SK-N-SH (cell line): ENCODE measurements around the gene PNMA1. TPM values are rescaled to one million over a fixed set of nuclear protein-coding genes. Genes with fewer than 3 reads are reported as not detected.

Experiments used
- CTCF ChIA-PET: fragments of 300-600, 350-600 bp; formaldehyde crosslinking; extraction: SDS; loops from one replicate; lab custom pipeline; 2021; lab: Yijun Ruan, JAX
- POLR2A ChIA-PET: fragments of 350-600 bp; sonication (Branson Sonifier 250); formaldehyde crosslinking; extraction: SDS; loops from one replicate; lab custom pipeline; 2020; ENCODE audit warnings: antibody characterized with exemption, inconsistent platforms; lab: Yijun Ruan, JAX
- DNase-seq: peaks from one replicate; pipeline ENCODE4 v3.0.0; 2012
- H2AFZ ChIP-seq: fragments of 200-600 bp; sonication (generic); 2 replicates; pipeline ENCODE4 v1.8.1; 2016; ENCODE audit warnings: antibody characterized with exemption, mild to moderate bottlenecking, low read depth
- H3F3A ChIP-seq: fragments of 200-600 bp; sonication (generic); replicated peaks from 2 replicates; pipeline ENCODE3; 2016; ENCODE audit warnings: antibody characterized with exemption, mild to moderate bottlenecking; ENCODE audit not compliant: insufficient read depth
- H3K27ac ChIP-seq, 2 experiments: fragments of 200-500 bp in 1 of 2; fragments of 200-600 bp in 1 of 2; sonication (Bioruptor generic) in 1 of 2; sonication (generic), shearing (Covaris generic) in 1 of 2; 2 replicates each; pipeline versions ENCODE4 v1.5.1 to v1.6.1; 2014 to 2016; ENCODE audit warnings: low read depth in 2 of 2, inconsistent platforms in 1 of 2, low read length in 1 of 2, mild to moderate bottlenecking in 1 of 2, mixed read lengths in 1 of 2
- H3K27me3 ChIP-seq: fragments of 200-600 bp; sonication (generic), shearing (Covaris generic); 2 replicates; pipeline ENCODE4 v1.6.1; 2016; ENCODE audit warnings: mixed run types; ENCODE audit not compliant: insufficient read depth
- H3K36me3 ChIP-seq, 2 experiments: fragments of 200-500 bp in 1 of 2; fragments of 200-600 bp in 1 of 2; sonication (Bioruptor generic) in 1 of 2; sonication (generic) in 1 of 2; replicated peaks in 1 of 2; 2 replicates each; pipeline versions ENCODE3 to v1.5.1; 2014 to 2016; ENCODE audit warnings: low read length in 1 of 2, mild to moderate bottlenecking in 1 of 2; ENCODE audit not compliant: insufficient read depth in 2 of 2, control insufficient read depth in 1 of 2
- H3K4me1 ChIP-seq, 2 experiments: fragments of 200-500 bp in 1 of 2; fragments of 200-600 bp in 1 of 2; sonication (Bioruptor generic) in 1 of 2; sonication (generic), shearing (Covaris generic) in 1 of 2; 2 replicates each; pipeline versions ENCODE4 v1.5.1 to v1.6.1; 2014 to 2016; ENCODE audit warnings: low read depth in 1 of 2, low read length in 1 of 2, mixed run types in 1 of 2; ENCODE audit not compliant: insufficient read depth in 2 of 2, control insufficient read depth in 1 of 2
- H3K4me2 ChIP-seq: fragments of 200-600 bp; sonication (generic), shearing (Covaris generic); 2 replicates; pipeline ENCODE4 v1.6.1; 2017; ENCODE audit warnings: mixed run types
- H3K4me3 ChIP-seq, 2 experiments: fragments of 200-500 bp in 1 of 2; fragments of 200-600 bp in 1 of 2; sonication (Bioruptor generic) in 1 of 2; sonication (generic), shearing (Covaris generic) in 1 of 2; 2 replicates each; pipeline versions ENCODE4 v1.5.1 to v1.8.1; 2014 to 2016; ENCODE audit warnings: low read depth in 2 of 2, inconsistent platforms in 1 of 2, low read length in 1 of 2, mild to moderate bottlenecking in 1 of 2, mixed read lengths in 1 of 2, moderate library complexity in 1 of 2
- H3K79me2 ChIP-seq: fragments of 200-600 bp; sonication (generic); 2 replicates; pipeline ENCODE4 v1.8.1; 2017; ENCODE audit warnings: mild to moderate bottlenecking; ENCODE audit not compliant: insufficient read depth
- H3K9ac ChIP-seq: fragments of 200-600 bp; sonication (generic); 2 replicates; pipeline ENCODE4 v1.6.1; 2017; ENCODE audit warnings: mixed run types
- H3K9me2 ChIP-seq: fragments of 200-600 bp; sonication (generic); 2 replicates; pipeline ENCODE4 v1.6.1; 2017; ENCODE audit warnings: mixed run types
- H3K9me3 ChIP-seq: fragments of 200-600 bp; sonication (generic); 2 replicates; pipeline ENCODE4 v1.6.1; 2017; ENCODE audit warnings: mixed run types, mild to moderate bottlenecking, moderate library complexity
- H4K20me1 ChIP-seq: fragments of 200-600 bp; sonication (generic); 2 replicates; pipeline ENCODE4 v1.6.1; 2017; ENCODE audit warnings: mild to moderate bottlenecking, mixed run types; ENCODE audit not compliant: insufficient read depth
- CHD2 ChIP-seq: fragments of 150-350 bp; IDR thresholded peaks from 2 replicates; pipeline ENCODE4 v1.6.1; 2018; ENCODE audit warnings: low read length; ENCODE audit not compliant: partially characterized antibody
- CTCF ChIP-seq: fragments of 200-600 bp; sonication (generic); IDR thresholded peaks from 2 replicates; pipeline ENCODE4 v1.6.1; 2017; ENCODE audit warnings: antibody characterized with exemption, mild to moderate bottlenecking, moderate library complexity
- ELF1 ChIP-seq: IDR thresholded peaks from 2 replicates; pipeline ENCODE4 v1.4.0; 2012
- EP300 ChIP-seq, 2 experiments: IDR thresholded peaks; 2 replicates each; pipeline versions ENCODE4 v1.4.0 to v1.6.1; 2012; ENCODE audit warnings: borderline replicate concordance in 1 of 2, low read depth in 1 of 2, low read length in 1 of 2
- EZH2phosphoT487 ChIP-seq: fragments of 200-600 bp; sonication (generic); IDR thresholded peaks from 2 replicates; pipeline ENCODE4 v1.6.1; 2017; ENCODE audit warnings: low read depth, mixed run types, mild to moderate bottlenecking, antibody characterized with exemption, moderate library complexity, borderline replicate concordance
- FOSL2 ChIP-seq: IDR thresholded peaks from 2 replicates; pipeline ENCODE4 v1.4.0; 2012; ENCODE audit warnings: low read depth, mild to moderate bottlenecking, moderate library complexity, borderline replicate concordance
- GABPA ChIP-seq: IDR thresholded peaks from 2 replicates; pipeline ENCODE4 v1.4.0; 2012; ENCODE audit warnings: low read depth, mild to moderate bottlenecking
- JUND ChIP-seq: IDR thresholded peaks from 2 replicates; pipeline ENCODE4 v1.4.0; 2012
- MEF2A ChIP-seq: IDR thresholded peaks from 2 replicates; pipeline ENCODE4 v1.4.0; 2012; ENCODE audit warnings: low read depth, borderline replicate concordance
- MXI1 ChIP-seq: IDR thresholded peaks from 2 replicates; pipeline ENCODE4 v1.6.1; 2012; ENCODE audit warnings: mild to moderate bottlenecking, low read depth, low read length, improper control_type of control experiment
- NFIC ChIP-seq: IDR thresholded peaks from 2 replicates; pipeline ENCODE4 v1.4.0; 2012; ENCODE audit warnings: borderline replicate concordance
- NRF1 ChIP-seq: IDR thresholded peaks from 2 replicates; pipeline ENCODE4 v1.6.1; 2012; ENCODE audit warnings: low read depth, mild to moderate bottlenecking, low read length
- POLR2AphosphoS5 ChIP-seq: IDR thresholded peaks from 2 replicates; pipeline ENCODE4 v1.6.1; 2012; ENCODE audit warnings: low read depth, low read length
- RFX5 ChIP-seq: IDR thresholded peaks from 2 replicates; pipeline ENCODE4 v1.6.1; 2012; ENCODE audit warnings: mild to moderate bottlenecking, improper control_type of control experiment, low read length
- SMC3 ChIP-seq: IDR thresholded peaks from 2 replicates; pipeline ENCODE4 v1.6.1; 2012; ENCODE audit warnings: low read depth, low read length, improper control_type of control experiment
- TCF12 ChIP-seq: IDR thresholded peaks from 2 replicates; pipeline ENCODE4 v1.4.0; 2012
- USF1 ChIP-seq: IDR thresholded peaks from 2 replicates; pipeline ENCODE4 v1.4.0; 2012; ENCODE audit warnings: low read depth, borderline replicate concordance
- WGBS: methylation state at CpG from one replicate; pipeline ENCODE4 v1.1.6; 2017; ENCODE audit warnings: low lambda C conversion rate; 5-methylcytosine and 5-hydroxymethylcytosine counted together
- polyA plus RNA-seq, 3 experiments: library from polyadenylated mRNA; depleted of rRNA; stranded (reverse); fragments of >200 nt; gene quantifications; 2 replicates each; pipeline ENCODE4 v1.2.3, GENCODE V29; 2012
- TF ChIP-seq, protein P1 (sequence below): IDR thresholded peaks from 2 replicates; pipeline ENCODE4 v1.6.1; 2012; ENCODE audit warnings: mild to moderate bottlenecking, low read depth, low read length, moderate library complexity
- TF ChIP-seq, protein P2 (sequence below): fragments of 150-350 bp; IDR thresholded peaks from 2 replicates; pipeline ENCODE4 v1.6.1; 2017; ENCODE audit warnings: antibody characterized with exemption, low read length, low read depth, borderline replicate concordance
- TF ChIP-seq, protein P3 (sequence below): fragments of 150-350 bp; IDR thresholded peaks from 2 replicates; pipeline ENCODE4 v1.6.1; 2016; ENCODE audit warnings: mild to moderate bottlenecking, low read depth, low read length

The PNMA1 gene
- polyA plus RNA-seq, 1 of the 3 experiments (the other 2 are of a cell fraction), result 31.5 TPM

DNA sequence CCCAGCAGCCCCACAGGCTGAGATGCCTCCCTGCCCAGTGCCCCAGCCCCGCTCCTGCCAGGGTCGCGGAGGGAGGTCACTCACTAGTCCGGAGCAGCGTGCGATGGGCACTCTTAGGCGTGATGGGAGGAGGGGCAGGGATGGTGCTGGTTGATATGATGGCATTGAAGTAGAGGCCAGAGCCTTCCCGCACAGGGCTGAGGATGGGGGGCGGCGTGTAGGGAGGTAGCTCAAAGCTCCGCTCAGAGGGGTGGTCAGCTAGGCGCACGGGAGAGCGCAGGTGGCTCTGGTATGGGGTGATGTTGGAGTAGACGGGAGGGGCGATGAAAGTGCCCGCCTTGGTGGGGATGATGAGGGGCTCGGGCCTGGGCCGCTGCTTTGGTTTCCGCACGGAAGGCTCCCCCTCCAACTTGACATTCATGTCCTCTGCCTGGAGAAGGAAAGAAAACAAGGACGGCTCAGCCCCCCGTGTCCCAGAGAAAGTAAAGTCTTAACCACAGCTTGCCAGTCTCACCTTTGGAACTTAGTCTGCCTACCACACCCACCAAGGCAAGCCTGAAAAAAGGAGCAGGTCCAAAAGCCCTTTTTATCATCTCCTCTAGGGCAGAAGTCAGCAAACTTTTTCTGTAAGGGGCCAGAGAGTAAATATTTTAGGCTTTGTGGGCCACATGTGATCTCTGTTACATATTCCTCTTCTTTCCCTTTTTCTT is 15.5 kb upstream of the PNMA1 start:
- Histone ChIP-seq H2AFZ (no peak overlapping the region), H3K36me3 (peaks cover 4 to 22% of the 10 kb centered on the region in 2 experiments), H3K79me2 (no peaks in the 10 kb centered on the region; the same call in 1 of the 2 replicates), H3K27me3 (no peaks in the 10 kb centered on the region), H3K9me2 (no peaks in the 10 kb centered on the region), H4K20me1 (no peaks in the 10 kb centered on the region), H3F3A (peaks cover 11% of the 10 kb centered on the region), H3K9me3 (no peaks in the 10 kb centered on the region), H3K9ac (no peak overlapping the region), H3K4me2 (no peak overlapping the region), H3K4me3 (no peak overlapping the region), H3K27ac (no peak overlapping the region), H3K4me1 (peaks cover 0 to 12% of the 10 kb centered on the region in 2 experiments; a peak in 2 of 4 replicates)
- ChIA-PET CTCF (interaction anchor here (0.6 to 8.1 kb wide), 27 partner anchors 8 to 238 kb away, joined by 3 to 95 read pairs (median 6); partner anchors contain the start of gene PTGR2), POLR2A (no interaction called here)
- DNase-seq, result peak; percentile 22
- 95% methylated on average over 22 of the region's 23 CpGs for WGBS
- TF ChIP-seq GABPA (no peak), NFIC (no peak), FOSL2 (no peak), POLR2AphosphoS5 (no peak), EZH2phosphoT487 (no peak), ELF1 (no peak), CHD2 (no peak), MXI1 (no peak), EP300 (IDR thresholded peaks at IDR 0.05; ENCODE audit: borderline replicate concordance in 1 of 2, low read depth in 1 of 2, low read length in 1 of 2) (no peak), JUND (no peak), RFX5 (no peak), TCF12 (no peak), SMC3 (no peak), NRF1 (no peak), USF1 (no peak), CTCF (no peak), MEF2A (no peak)
- TF ChIP-seq, protein P1, sequence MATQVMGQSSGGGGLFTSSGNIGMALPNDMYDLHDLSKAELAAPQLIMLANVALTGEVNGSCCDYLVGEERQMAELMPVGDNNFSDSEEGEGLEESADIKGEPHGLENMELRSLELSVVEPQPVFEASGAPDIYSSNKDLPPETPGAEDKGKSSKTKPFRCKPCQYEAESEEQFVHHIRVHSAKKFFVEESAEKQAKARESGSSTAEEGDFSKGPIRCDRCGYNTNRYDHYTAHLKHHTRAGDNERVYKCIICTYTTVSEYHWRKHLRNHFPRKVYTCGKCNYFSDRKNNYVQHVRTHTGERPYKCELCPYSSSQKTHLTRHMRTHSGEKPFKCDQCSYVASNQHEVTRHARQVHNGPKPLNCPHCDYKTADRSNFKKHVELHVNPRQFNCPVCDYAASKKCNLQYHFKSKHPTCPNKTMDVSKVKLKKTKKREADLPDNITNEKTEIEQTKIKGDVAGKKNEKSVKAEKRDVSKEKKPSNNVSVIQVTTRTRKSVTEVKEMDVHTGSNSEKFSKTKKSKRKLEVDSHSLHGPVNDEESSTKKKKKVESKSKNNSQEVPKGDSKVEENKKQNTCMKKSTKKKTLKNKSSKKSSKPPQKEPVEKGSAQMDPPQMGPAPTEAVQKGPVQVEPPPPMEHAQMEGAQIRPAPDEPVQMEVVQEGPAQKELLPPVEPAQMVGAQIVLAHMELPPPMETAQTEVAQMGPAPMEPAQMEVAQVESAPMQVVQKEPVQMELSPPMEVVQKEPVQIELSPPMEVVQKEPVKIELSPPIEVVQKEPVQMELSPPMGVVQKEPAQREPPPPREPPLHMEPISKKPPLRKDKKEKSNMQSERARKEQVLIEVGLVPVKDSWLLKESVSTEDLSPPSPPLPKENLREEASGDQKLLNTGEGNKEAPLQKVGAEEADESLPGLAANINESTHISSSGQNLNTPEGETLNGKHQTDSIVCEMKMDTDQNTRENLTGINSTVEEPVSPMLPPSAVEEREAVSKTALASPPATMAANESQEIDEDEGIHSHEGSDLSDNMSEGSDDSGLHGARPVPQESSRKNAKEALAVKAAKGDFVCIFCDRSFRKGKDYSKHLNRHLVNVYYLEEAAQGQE, result no peak
- TF ChIP-seq, protein P2, sequence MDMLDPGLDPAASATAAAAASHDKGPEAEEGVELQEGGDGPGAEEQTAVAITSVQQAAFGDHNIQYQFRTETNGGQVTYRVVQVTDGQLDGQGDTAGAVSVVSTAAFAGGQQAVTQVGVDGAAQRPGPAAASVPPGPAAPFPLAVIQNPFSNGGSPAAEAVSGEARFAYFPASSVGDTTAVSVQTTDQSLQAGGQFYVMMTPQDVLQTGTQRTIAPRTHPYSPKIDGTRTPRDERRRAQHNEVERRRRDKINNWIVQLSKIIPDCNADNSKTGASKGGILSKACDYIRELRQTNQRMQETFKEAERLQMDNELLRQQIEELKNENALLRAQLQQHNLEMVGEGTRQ, result no peak
- TF ChIP-seq, protein P3, sequence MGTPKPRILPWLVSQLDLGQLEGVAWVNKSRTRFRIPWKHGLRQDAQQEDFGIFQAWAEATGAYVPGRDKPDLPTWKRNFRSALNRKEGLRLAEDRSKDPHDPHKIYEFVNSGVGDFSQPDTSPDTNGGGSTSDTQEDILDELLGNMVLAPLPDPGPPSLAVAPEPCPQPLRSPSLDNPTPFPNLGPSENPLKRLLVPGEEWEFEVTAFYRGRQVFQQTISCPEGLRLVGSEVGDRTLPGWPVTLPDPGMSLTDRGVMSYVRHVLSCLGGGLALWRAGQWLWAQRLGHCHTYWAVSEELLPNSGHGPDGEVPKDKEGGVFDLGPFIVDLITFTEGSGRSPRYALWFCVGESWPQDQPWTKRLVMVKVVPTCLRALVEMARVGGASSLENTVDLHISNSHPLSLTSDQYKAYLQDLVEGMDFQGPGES, result no peak
